Nephron (organoid): Measurements from ENCODE around the gene AJAP1.

ENCODE experiments used
- H3K27ac Mint-ChIP-seq, 3 experiments: 2 replicates each; pipeline ENCODE4 v1.8.0; 2020; ENCODE audit warnings: mixed read lengths in 3 of 3, mild to moderate bottlenecking in 2 of 3, moderate library complexity in 1 of 3
- H3K27me3 Mint-ChIP-seq: 2 replicates; pipeline ENCODE4 v1.8.0; 2021; ENCODE audit warnings: low read depth, mild to moderate bottlenecking, moderate library complexity, mixed read lengths
- H3K36me3 Mint-ChIP-seq: 2 replicates; pipeline ENCODE4 v1.8.0; 2020; ENCODE audit warnings: low read depth, mixed read lengths
- H3K4me1 Mint-ChIP-seq: 2 replicates; pipeline ENCODE4 v1.8.0; 2020; ENCODE audit warnings: mixed read lengths
- H3K4me3 Mint-ChIP-seq, 3 experiments: 2 replicates each; pipeline ENCODE4 v1.8.0; 2020; ENCODE audit warnings: mild to moderate bottlenecking in 3 of 3, mixed read lengths in 3 of 3, moderate library complexity in 2 of 3
- H3K9me3 Mint-ChIP-seq: 2 replicates; pipeline ENCODE4 v1.8.0; 2020; ENCODE audit warnings: mixed read lengths
- TF ChIP-seq, protein P1 (sequence below), 3 experiments: fragments of 200-600 bp; sonication (generic); IDR thresholded peaks; one replicate each; pipeline ENCODE4 v1.5.0; 2021; ENCODE audit warnings: antibody characterized with exemption in 3 of 3; ENCODE audit not compliant: unreplicated experiment in 3 of 3

AJAP1 gene

DNA sequence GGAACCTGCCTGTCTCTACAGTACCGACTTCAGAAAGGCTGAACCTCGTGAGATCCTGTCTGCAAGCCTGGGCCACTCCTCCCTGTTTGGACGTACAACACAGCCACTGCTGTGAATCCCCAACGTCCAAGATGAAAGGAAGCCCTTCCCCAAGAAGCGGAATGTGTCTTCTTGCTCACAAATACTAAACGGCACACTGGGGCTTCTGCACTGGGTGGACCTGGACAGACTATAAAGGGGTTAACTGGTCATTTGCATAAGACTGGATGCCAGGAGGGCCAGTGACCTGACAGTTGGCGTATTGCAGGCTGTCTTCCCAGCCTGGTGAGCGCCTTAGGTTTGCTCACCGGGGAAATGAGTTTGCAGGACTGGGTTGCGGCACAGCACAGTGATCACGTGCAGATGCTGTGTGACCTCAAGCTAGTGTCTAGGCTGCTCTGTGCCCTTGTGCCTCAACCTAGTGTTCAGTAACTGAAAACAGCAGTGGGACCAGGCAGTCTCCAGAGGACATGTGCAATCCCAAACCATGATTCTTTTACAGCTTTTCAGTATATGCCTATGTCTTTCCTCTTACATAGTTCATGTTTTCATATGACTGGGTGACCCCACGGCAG, 19.5 kb upstream of the AJAP1 start:
- Mint-ChIP-seq H3K36me3 (no peaks in the 10 kb centered on the region), H3K27ac (no peak overlapping the region), H3K9me3 (no peaks in the 10 kb centered on the region), H3K4me1 (no peaks in the 10 kb centered on the region), H3K4me3 (no peak overlapping the region), H3K27me3 (peaks cover 17% of the 10 kb centered on the region)
- TF ChIP-seq, protein P1, sequence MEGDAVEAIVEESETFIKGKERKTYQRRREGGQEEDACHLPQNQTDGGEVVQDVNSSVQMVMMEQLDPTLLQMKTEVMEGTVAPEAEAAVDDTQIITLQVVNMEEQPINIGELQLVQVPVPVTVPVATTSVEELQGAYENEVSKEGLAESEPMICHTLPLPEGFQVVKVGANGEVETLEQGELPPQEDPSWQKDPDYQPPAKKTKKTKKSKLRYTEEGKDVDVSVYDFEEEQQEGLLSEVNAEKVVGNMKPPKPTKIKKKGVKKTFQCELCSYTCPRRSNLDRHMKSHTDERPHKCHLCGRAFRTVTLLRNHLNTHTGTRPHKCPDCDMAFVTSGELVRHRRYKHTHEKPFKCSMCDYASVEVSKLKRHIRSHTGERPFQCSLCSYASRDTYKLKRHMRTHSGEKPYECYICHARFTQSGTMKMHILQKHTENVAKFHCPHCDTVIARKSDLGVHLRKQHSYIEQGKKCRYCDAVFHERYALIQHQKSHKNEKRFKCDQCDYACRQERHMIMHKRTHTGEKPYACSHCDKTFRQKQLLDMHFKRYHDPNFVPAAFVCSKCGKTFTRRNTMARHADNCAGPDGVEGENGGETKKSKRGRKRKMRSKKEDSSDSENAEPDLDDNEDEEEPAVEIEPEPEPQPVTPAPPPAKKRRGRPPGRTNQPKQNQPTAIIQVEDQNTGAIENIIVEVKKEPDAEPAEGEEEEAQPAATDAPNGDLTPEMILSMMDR (IDR thresholded peaks at IDR 0.05; ENCODE audit: unreplicated experiment in 3 of 3), result no peak

DNA sequence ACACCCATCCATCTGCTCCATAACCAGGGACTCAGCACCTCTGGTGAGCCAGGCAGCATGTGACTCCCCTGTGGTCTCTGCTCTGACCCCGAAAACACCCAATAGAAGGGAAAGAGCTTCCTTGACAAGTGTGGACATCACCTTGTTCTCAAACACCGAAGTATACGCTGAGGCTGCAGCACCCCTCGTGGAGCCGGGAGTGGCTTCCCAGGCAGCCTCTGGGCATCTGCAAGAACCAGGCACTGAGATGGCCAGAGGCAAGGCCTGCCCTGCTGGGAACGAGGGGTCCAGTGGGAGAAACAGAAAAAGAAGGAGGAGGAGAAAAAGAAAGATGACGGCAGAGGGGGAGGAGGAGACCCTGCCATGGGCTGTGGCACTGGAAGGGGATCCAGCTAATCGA, 18.2 kb upstream of the AJAP1 start:
- H3K36me3 Mint-ChIP-seq, result no peaks in the 10 kb centered on the region
- H3K4me1 Mint-ChIP-seq, result no peaks in the 10 kb centered on the region
- peaks cover 13% of the 10 kb centered on the region for H3K27me3 Mint-ChIP-seq
- H3K4me3 Mint-ChIP-seq, result no peak overlapping the region
- H3K9me3 Mint-ChIP-seq, result no peaks in the 10 kb centered on the region
- TF ChIP-seq, protein P1 (IDR thresholded peaks at IDR 0.05; ENCODE audit: unreplicated experiment in 3 of 3), result no peak
- H3K27ac Mint-ChIP-seq, result no peak overlapping the region

DNA sequence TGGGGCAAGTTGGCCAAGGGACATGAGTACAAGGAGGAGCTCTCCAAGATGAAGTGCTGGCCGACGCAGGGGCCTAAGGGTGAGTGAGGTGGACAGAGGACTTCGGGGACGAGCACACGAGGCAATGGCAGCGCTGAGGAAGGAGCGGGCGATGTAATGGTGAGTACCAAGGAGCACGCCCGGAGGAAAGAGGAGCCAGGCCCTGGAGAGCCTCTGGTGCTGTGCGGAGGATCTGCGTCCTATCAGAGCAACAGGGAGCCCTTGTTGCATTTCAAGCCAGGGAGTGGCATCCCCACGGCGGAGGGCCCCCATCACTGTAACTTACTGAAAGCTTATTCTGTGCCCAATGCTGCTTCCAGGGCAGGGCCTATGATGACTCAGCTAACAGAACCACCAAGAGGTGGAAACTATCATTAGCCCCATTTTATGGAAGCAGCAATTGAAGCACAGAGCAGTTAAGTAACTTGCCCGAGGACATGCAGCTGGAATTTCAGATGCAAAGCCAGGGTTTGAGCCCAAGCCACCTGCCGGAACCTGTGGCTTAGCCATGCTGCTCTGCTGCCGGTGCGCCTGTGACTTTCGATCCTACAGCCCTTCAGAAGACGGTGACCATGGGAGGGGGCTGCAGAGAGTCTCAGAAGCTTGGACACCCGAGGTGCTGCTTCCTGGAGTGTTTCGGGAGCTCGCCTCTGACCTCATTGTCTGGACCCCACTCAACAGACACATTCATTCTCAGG, 17.6 kb upstream of the AJAP1 start:
- TF ChIP-seq, protein P1 (IDR thresholded peaks at IDR 0.05; ENCODE audit: unreplicated experiment in 3 of 3), result no peak
- Mint-ChIP-seq H3K27me3 (peaks cover 13% of the 10 kb centered on the region), H3K4me1 (no peaks in the 10 kb centered on the region), H3K36me3 (no peaks in the 10 kb centered on the region), H3K9me3 (no peaks in the 10 kb centered on the region), H3K27ac (no peak overlapping the region), H3K4me3 (no peak overlapping the region)

DNA sequence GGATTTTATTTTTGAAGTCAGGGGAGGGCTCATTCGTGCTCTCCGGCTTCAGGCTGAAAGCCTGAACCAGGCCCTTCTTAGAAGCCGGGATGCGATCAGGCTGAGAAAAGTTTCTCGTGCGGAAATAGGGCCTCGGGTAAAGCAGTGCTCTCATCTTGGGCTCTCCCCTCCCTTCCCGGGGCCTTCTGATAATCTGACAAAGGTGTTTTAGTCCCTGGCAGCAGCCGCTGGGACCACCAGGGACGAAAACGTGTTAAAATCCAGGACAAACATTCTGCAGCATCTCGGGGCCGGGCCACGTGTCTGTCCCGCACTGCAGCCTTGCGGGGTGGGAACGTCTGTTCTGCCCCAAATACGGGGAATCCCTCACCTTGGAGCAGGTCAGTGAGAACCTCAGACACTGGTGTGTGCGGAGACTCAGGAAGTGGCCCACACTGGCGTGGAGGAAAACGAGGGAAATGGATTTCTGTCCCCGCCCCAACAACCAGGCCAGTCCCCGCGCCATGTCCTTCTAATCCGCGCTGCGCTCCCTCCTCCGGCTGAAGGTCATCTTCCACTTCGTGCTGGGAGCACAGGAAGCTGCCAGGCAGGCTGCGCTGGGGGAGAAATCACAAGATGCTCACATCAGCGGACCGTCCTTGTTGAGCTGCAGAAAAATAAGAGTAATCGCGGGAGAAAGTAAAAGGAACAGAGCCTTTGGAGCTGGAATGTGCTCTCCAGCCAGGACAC, 16.6 kb upstream of the AJAP1 start:
- Mint-ChIP-seq H3K4me3 (no peak overlapping the region), H3K27me3 (peaks cover 13% of the 10 kb centered on the region), H3K4me1 (no peaks in the 10 kb centered on the region), H3K27ac (no peak overlapping the region), H3K36me3 (no peaks in the 10 kb centered on the region), H3K9me3 (no peaks in the 10 kb centered on the region)
- TF ChIP-seq, protein P1 (IDR thresholded peaks at IDR 0.05; ENCODE audit: unreplicated experiment in 3 of 3), result no peak

DNA sequence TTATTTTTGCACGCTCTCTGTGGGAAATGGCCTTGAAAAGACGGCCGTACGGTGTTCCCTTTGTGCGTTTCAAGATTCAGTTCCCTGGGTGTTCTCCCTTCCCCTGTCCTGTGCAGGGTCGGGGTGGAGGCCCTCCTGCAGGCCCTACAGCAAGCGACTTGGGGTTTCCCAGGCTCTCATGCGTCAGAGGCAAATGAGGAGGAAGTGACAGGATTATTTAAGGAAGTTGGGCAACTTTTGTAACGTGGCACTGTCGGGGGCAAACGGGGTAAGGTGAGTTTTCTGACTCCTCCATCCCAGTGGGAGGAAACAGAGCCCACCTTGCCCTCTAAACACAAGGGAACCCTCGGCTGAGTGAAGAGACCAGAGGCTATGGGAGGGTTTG, 16.1 kb upstream of the AJAP1 start:
- Mint-ChIP-seq H3K27ac (no peak overlapping the region), H3K9me3 (peaks cover under 1% of the 10 kb centered on the region), H3K36me3 (no peaks in the 10 kb centered on the region), H3K4me1 (no peaks in the 10 kb centered on the region), H3K27me3 (peaks cover 15% of the 10 kb centered on the region), H3K4me3 (no peak overlapping the region)
- TF ChIP-seq, protein P1 (IDR thresholded peaks at IDR 0.05; ENCODE audit: unreplicated experiment in 3 of 3), result no peak
